ENCODE measurements around the gene SCIMP.

DNA sequence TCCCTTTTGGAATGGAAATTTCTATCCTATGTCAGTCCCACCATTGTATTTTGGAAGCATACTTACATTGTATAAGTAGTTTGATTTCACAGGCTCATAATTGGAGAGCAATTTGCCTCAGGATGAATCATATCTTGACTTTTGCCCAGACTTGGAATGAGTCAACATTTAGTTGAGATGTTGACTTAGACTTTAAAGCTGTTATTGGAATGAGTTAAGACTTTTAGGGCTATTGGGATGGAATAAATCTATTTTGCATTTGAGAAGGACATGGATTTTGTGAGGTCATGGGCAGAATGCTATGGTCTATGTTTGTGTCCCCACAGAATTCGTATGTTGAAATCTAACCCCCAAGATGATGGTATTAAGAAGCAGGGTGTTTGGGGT lies 30.8 kb downstream of the SCIMP start:
- TF ChIP-seq MXI1 (conservative IDR thresholded peaks at IDR 0.05; ENCODE audit: poor library complexity, severe bottlenecking): no peak
- TF ChIP-seq, protein P1, sequence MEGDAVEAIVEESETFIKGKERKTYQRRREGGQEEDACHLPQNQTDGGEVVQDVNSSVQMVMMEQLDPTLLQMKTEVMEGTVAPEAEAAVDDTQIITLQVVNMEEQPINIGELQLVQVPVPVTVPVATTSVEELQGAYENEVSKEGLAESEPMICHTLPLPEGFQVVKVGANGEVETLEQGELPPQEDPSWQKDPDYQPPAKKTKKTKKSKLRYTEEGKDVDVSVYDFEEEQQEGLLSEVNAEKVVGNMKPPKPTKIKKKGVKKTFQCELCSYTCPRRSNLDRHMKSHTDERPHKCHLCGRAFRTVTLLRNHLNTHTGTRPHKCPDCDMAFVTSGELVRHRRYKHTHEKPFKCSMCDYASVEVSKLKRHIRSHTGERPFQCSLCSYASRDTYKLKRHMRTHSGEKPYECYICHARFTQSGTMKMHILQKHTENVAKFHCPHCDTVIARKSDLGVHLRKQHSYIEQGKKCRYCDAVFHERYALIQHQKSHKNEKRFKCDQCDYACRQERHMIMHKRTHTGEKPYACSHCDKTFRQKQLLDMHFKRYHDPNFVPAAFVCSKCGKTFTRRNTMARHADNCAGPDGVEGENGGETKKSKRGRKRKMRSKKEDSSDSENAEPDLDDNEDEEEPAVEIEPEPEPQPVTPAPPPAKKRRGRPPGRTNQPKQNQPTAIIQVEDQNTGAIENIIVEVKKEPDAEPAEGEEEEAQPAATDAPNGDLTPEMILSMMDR (IDR thresholded peaks at IDR 0.05; ENCODE audit: poor library complexity, severe bottlenecking): no peak
- TF ChIP-seq EZH2 (IDR thresholded peaks at IDR 0.05; ENCODE audit: borderline replicate concordance, insufficient read depth, low read length, poor library complexity, severe bottlenecking): no peak

Data from neural cell (in vitro differentiated cells).